Suprapubic skin (tissue), 4 donors: Measurements from ENCODE around the gene LY6G6F. TPM values are rescaled to one million over a fixed set of nuclear protein-coding genes. Genes with fewer than 3 reads are reported as not detected.
"Not testable (repeated sequence)": the region's sequence is repeated elsewhere in the genome, so short reads cannot be mapped to it uniquely, and the experiment has no call there.

Source experiments
- DNase-seq, 2 donors: peaks; one replicate each; pipeline ENCODE4 v3.0.0-alpha.2; 2019; ENCODE audit warnings: low spot score in 2 of 2
- H3K27ac ChIP-seq: fragments of 200-600 bp; sonication (generic); one replicate; pipeline ENCODE4 v1.5.1; 2019
- H3K27me3 ChIP-seq: fragments of 200-600 bp; sonication (generic); one replicate; pipeline ENCODE4 v1.5.1; 2019
- H3K36me3 ChIP-seq: fragments of 200-600 bp; sonication (generic); one replicate; pipeline ENCODE4 v1.5.1; 2019
- H3K4me1 ChIP-seq: fragments of 200-600 bp; sonication (generic); one replicate; pipeline ENCODE4 v1.5.1; 2019
- H3K4me3 ChIP-seq: fragments of 200-600 bp; sonication (generic); one replicate; pipeline ENCODE4 v1.5.1; 2019; ENCODE audit warnings: mild to moderate bottlenecking
- H3K9me3 ChIP-seq: fragments of 200-600 bp; sonication (generic); one replicate; pipeline ENCODE4 v1.5.1; 2019
- EP300 ChIP-seq: sonication (generic); formaldehyde crosslinking; IDR thresholded peaks from one replicate; pipeline ENCODE4 v1.6.1; 2017; ENCODE audit warnings: antibody characterized with exemption
- POLR2A ChIP-seq, 2 donors: fragments of 450-650 bp; IDR thresholded peaks; one replicate each; pipeline ENCODE4 v1.6.1; 2017; ENCODE audit warnings: antibody characterized with exemption in 2 of 2, mild to moderate bottlenecking in 2 of 2, moderate library complexity in 2 of 2
- POLR2AphosphoS5 ChIP-seq, 3 donors: sonication (generic); formaldehyde crosslinking; IDR thresholded peaks; one replicate each; pipeline ENCODE4 v1.6.1; 2017; ENCODE audit warnings: antibody characterized with exemption in 3 of 3
- WGBS: methylation state at CpG from one replicate; pipeline ENCODE4 v1.1.5; 2018; 5-methylcytosine and 5-hydroxymethylcytosine counted together
- total RNA-seq, 4 donors: library from RNA; depleted of rRNA; stranded (reverse); fragments of >200 nt; gene quantifications; one replicate each; pipeline ENCODE4 v1.1.0, GENCODE V29; 2016
- TF ChIP-seq, protein P1 (sequence below), 2 donors: fragments of 200-600 bp in 1 of 2; fragments of 450-650 bp in 1 of 2; sonication (generic) in 1 of 2; IDR thresholded peaks; one replicate each; pipeline ENCODE4 v1.5.1; 2016 to 2019; ENCODE audit warnings: antibody characterized with exemption in 2 of 2, mild to moderate bottlenecking in 1 of 2, moderate library complexity in 1 of 2

The LY6G6F gene
- total RNA-seq, 4 donors from 2014 or later, result not detected

DNA sequence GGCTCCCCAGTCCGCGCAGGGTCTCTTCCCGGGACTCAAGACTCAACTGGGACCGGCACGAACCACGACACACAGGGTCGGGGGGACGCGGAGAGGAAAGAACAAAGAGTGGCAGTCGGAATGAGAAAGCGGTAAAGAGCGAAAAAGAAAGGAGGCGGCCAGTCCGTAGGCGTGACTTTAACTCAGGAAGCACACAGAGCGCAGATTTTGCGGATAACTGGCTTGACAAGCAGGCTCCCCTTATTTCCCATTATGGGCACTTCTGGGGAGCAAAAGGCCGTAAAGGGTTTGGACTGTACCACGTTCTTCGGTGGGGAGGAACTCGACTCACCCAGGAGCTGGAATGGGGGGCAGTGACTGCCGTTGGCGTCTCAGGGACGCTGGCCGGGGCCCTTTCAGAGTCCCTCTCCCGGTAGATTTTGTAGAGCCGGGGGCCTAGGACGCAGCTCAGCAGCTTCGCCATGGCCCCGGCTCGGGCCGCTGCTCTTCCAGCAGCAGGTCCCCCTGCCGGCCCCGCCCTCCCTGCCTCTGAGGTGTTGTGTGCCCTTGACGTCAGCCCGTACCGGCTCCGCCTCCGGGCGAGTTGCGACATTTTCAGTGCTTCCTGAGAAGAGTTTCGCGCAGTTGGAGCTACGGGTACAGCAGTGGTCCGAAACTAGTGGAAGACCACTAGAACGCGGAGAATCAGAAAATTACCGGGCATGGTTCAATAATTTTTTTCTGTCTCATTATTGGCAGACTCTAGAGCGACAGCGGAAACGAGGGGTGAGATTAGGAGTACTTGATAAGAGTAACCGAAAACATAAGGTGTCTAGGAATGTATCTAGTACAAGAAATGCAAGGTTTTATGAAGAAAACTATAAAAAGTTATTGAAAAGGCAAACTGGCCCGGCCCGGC lies 3.6 kb upstream of the LY6G6F start, which contains the start of gene ABHD16A:
Gene ABHD16A, minus strand, starts transcription at position 506 of the 898 bp plus-strand sequence. Its CDS starts 43 bp downstream, at position 463.
- peaks cover 11% of the 10 kb centered on the region for H3K36me3 ChIP-seq
- WGBS, result under 1% methylated on average over 54 of the region's 54 CpGs
- H3K4me1 ChIP-seq, result peaks cover 20% of the 10 kb centered on the region
- TF ChIP-seq POLR2AphosphoS5 (IDR thresholded peaks at IDR 0.05), result peak in 2 of 3 donors; percentile 91 to 94
- peak; percentile 88 to 97 for TF ChIP-seq POLR2A (IDR thresholded peaks at IDR 0.05)
- TF ChIP-seq, protein P1, sequence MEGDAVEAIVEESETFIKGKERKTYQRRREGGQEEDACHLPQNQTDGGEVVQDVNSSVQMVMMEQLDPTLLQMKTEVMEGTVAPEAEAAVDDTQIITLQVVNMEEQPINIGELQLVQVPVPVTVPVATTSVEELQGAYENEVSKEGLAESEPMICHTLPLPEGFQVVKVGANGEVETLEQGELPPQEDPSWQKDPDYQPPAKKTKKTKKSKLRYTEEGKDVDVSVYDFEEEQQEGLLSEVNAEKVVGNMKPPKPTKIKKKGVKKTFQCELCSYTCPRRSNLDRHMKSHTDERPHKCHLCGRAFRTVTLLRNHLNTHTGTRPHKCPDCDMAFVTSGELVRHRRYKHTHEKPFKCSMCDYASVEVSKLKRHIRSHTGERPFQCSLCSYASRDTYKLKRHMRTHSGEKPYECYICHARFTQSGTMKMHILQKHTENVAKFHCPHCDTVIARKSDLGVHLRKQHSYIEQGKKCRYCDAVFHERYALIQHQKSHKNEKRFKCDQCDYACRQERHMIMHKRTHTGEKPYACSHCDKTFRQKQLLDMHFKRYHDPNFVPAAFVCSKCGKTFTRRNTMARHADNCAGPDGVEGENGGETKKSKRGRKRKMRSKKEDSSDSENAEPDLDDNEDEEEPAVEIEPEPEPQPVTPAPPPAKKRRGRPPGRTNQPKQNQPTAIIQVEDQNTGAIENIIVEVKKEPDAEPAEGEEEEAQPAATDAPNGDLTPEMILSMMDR (IDR thresholded peaks at IDR 0.05), result no peak
- no peaks in the 10 kb centered on the region for H3K9me3 ChIP-seq
- peak within 1 kb of the TSS; percentile 96 for H3K27ac ChIP-seq
- H3K4me3 ChIP-seq, result peak within 1 kb of the TSS; percentile 69
- no peaks in the 10 kb centered on the region for H3K27me3 ChIP-seq
- DNase-seq, result peak; percentile 99 to 100

DNA sequence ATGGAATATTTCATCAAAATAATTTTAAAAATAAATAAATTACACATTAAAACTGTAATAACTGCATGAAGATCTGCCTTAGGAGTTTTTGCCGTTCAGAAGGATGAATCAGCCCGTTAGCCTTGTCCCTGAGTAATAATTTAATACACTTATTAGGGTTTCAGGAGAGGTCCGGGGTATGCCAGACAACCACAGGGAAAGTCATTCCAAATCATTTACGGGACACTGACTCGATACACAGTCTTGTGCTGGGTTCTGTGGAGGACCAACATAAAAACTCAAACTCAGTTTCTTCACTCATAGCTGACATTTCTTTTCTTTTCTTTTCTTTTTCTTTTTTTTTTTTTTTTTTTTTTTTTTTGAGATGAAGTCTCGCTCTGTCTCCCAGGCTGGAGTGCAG lies 735 bp upstream of the LY6G6F start:
- TF ChIP-seq POLR2AphosphoS5 (IDR thresholded peaks at IDR 0.05) (no peak), POLR2A (IDR thresholded peaks at IDR 0.05) (no peak), EP300 (no peak)
- TF ChIP-seq, protein P1 (IDR thresholded peaks at IDR 0.05), result no peak
- no peak overlapping the region for H3K4me3 ChIP-seq
- H3K27me3 ChIP-seq, result no peaks in the 10 kb centered on the region
- no peaks in the 10 kb centered on the region for H3K9me3 ChIP-seq
- H3K27ac ChIP-seq, result no peak overlapping the region
- no peaks in the 10 kb centered on the region for H3K36me3 ChIP-seq
- no peak for DNase-seq
- WGBS, result 78% methylated on average over 6 of the region's 6 CpGs
- H3K4me1 ChIP-seq, result peaks cover 23% of the 10 kb centered on the region

DNA sequence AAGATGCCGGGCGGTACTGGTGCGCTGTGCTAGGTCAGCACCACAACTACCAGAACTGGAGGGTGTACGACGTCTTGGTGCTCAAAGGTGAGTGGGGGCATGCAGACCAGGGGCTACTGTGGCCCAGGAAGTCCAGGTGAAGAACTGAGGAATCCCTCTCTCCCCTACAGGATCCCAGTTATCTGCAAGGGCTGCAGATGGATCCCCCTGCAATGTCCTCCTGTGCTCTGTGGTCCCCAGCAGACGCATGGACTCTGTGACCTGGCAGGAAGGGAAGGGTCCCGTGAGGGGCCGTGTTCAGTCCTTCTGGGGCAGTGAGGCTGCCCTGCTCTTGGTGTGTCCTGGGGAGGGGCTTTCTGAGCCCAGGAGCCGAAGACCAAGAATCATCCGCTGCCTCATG lies 1.0 kb downstream of the LY6G6F start:
- 79% methylated on average over 10 of the region's 10 CpGs for WGBS
- no peak overlapping the region for H3K4me3 ChIP-seq

DNA sequence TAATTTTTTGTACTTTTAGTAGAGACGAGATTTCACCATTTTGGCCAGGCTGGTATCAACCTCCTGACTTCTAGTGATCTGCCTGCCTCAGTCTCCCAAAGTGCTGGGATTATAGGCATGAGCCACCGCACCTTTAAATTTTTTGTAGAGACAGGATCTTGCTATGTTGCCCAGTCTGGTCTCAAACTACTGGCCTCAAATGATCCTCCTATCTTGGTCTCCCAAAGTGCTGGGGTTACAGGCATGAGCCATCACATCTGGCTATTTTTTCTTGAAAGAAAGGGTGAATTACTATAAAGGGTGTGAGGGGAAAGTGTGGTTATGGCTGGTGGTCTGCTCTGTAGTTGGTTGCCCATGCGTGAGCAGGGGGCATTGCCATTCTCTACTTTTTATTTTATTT lies 1.6 kb downstream of the LY6G6F start:
- peaks cover 33% of the 10 kb centered on the region for H3K4me1 ChIP-seq
- no peak for DNase-seq
- WGBS, result 97% methylated on average over 3 of the region's 3 CpGs
- no peak overlapping the region for H3K27ac ChIP-seq
- TF ChIP-seq POLR2AphosphoS5 (IDR thresholded peaks at IDR 0.05) (no peak), EP300 (no peak), POLR2A (IDR thresholded peaks at IDR 0.05) (no peak)
- TF ChIP-seq, protein P1 (IDR thresholded peaks at IDR 0.05), result no peak
- H3K36me3 ChIP-seq, result no peaks in the 10 kb centered on the region
- H3K4me3 ChIP-seq, result no peak overlapping the region
- no peaks in the 10 kb centered on the region for H3K27me3 ChIP-seq
- H3K9me3 ChIP-seq, result no peaks in the 10 kb centered on the region

More for the DNA sequence above, 1.0 kb downstream of the LY6G6F start:
- Histone ChIP-seq H3K4me1 (peaks cover 28% of the 10 kb centered on the region), H3K9me3 (no peaks in the 10 kb centered on the region), H3K27me3 (no peaks in the 10 kb centered on the region), H3K27ac (no peak overlapping the region), H3K36me3 (no peaks in the 10 kb centered on the region)
- no peak for TF ChIP-seq POLR2AphosphoS5 (IDR thresholded peaks at IDR 0.05)
- no peak for TF ChIP-seq EP300
- TF ChIP-seq POLR2A (IDR thresholded peaks at IDR 0.05), result no peak
- TF ChIP-seq, protein P1 (IDR thresholded peaks at IDR 0.05), result no peak
- DNase-seq, result no peak

DNA sequence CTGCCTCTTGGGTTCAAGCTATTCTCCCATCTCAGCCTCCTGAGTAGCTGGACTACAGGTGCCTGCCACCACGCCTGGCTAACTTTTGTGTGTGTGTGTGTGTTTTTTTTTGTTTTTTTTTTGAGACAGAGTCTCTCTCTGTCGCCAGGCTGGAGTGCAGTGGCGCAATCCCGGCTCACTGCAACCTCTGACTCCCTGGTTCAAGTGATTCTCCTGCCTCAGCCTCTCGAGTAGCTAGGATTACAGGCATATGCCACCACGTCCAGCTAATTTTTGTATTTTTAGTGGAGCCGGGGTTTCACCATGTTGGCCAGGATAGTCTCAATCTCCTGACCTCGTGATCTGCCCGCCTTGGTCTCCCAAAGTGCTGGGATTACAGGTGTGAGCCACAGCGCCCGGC lies 2.5 kb downstream of the LY6G6F start:
- 93% methylated on average over 11 of the region's 11 CpGs for WGBS
- H3K36me3 ChIP-seq, H3K27ac ChIP-seq, H3K9me3 ChIP-seq, DNase-seq, H3K27me3 ChIP-seq, H3K4me3 ChIP-seq: not testable (repeated sequence)
- peaks cover 37% of the 10 kb centered on the region for H3K4me1 ChIP-seq
